Measurements from ENCODE around the gene PANK3.

Gene PANK3

GRCh38 chr5:168531987-168532864 lies 46.9 kb downstream of the PANK3 start:
- no peak for TF ChIP-seq GABPA (IDR thresholded peaks at IDR 0.05; ENCODE audit: low read depth)
- TF ChIP-seq CTCF (IDR thresholded peaks at IDR 0.05; ENCODE audit: insufficient read depth, low read length): no peak
- TF ChIP-seq POLR2AphosphoS5 (IDR thresholded peaks at IDR 0.05; ENCODE audit: low read depth): no peak
- TF ChIP-seq SPI1 (IDR thresholded peaks at IDR 0.05; ENCODE audit: borderline replicate concordance, low read depth): no peak
- no peak for TF ChIP-seq REST (IDR thresholded peaks at IDR 0.05; ENCODE audit: insufficient replicate concordance, low read depth)
- Histone ChIP-seq H3K4me3 (replicated peaks; ENCODE audit: insufficient read depth, low read length) (no peak overlapping the region), H3K27me3 (ENCODE audit: insufficient read depth, poor library complexity, severe bottlenecking) (peaks cover 16% of the 10 kb centered on the region), H3K27ac (replicated peaks) (no peak overlapping the region)
- DNase-seq (ENCODE audit: low read depth in 1 of 2, low spot score in 1 of 2): no peak

GRCh38 chr5:168531191-168531590 lies 48.0 kb downstream of the PANK3 start:
- DNase-seq (ENCODE audit: low read depth in 1 of 2, low spot score in 1 of 2): no peak
- Histone ChIP-seq H3K27ac (replicated peaks) (no peak overlapping the region), H3K4me3 (replicated peaks; ENCODE audit: insufficient read depth, low read length) (no peak overlapping the region), H3K27me3 (ENCODE audit: insufficient read depth, poor library complexity, severe bottlenecking) (peaks cover 16% of the 10 kb centered on the region)
- TF ChIP-seq POLR2AphosphoS5 (IDR thresholded peaks at IDR 0.05; ENCODE audit: low read depth) (no peak), SPI1 (IDR thresholded peaks at IDR 0.05; ENCODE audit: borderline replicate concordance, low read depth) (no peak), REST (IDR thresholded peaks at IDR 0.05; ENCODE audit: insufficient replicate concordance, low read depth) (no peak), GABPA (IDR thresholded peaks at IDR 0.05; ENCODE audit: low read depth) (no peak), CTCF (IDR thresholded peaks at IDR 0.05; ENCODE audit: insufficient read depth, low read length) (no peak)

GRCh38 chr5:168530621-168531150 lies 48.5 kb downstream of the PANK3 start:
- Histone ChIP-seq H3K4me3 (replicated peaks; ENCODE audit: insufficient read depth, low read length) (no peak overlapping the region), H3K27ac (replicated peaks) (no peak overlapping the region), H3K27me3 (ENCODE audit: insufficient read depth, poor library complexity, severe bottlenecking) (peaks cover 16% of the 10 kb centered on the region)
- no peak for DNase-seq (ENCODE audit: low read depth in 1 of 2, low spot score in 1 of 2)
- TF ChIP-seq REST (IDR thresholded peaks at IDR 0.05; ENCODE audit: insufficient replicate concordance, low read depth) (no peak), CTCF (IDR thresholded peaks at IDR 0.05; ENCODE audit: insufficient read depth, low read length) (no peak), GABPA (IDR thresholded peaks at IDR 0.05; ENCODE audit: low read depth) (no peak), POLR2AphosphoS5 (IDR thresholded peaks at IDR 0.05; ENCODE audit: low read depth) (no peak), SPI1 (IDR thresholded peaks at IDR 0.05; ENCODE audit: borderline replicate concordance, low read depth) (no peak)
